HG03378 (cell line): Measurements from ENCODE around the gene ZFPM1.

Experiments
- ATAC-seq: cut with Tn5 transposase; IDR thresholded peaks from one replicate; pipeline ENCODE4 v1.9.1; 2021; ENCODE audit warnings: mild to moderate bottlenecking, moderate library complexity; ENCODE audit not compliant: unreplicated experiment

ZFPM1 gene

GRCh38 chr16:88448461-88449266 lies 4.4 kb upstream of the ZFPM1 start:
- ATAC-seq = no peak

DNA sequence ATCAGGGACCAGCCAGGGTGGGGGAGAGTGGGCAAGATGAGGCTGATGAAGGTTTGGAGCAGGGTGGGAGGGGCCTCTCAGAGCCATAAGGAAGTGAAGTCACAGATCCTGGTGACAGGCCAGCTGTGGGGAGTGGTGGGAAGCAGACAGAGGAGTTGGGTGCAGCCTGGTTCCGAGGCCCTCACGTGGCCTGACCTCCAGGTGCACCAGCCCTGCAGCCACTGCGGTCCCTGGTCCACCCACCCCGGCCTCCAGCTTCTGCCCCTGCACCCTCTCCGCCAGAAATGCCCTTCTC lies 3.9 kb upstream of the ZFPM1 start:
- ATAC-seq = no peak

- ATAC-seq = no peak
Measured at GRCh38 chr16:88451586-88452481, 1.2 kb upstream of the ZFPM1 start.

GRCh38 chr16:88452482-88453216 lies 431 bp upstream of the ZFPM1 start:
- ATAC-seq = peak; percentile 38

GRCh38 chr16:88453611-88454522 lies 787 bp downstream of the ZFPM1 start:
- ATAC-seq = no peak

DNA sequence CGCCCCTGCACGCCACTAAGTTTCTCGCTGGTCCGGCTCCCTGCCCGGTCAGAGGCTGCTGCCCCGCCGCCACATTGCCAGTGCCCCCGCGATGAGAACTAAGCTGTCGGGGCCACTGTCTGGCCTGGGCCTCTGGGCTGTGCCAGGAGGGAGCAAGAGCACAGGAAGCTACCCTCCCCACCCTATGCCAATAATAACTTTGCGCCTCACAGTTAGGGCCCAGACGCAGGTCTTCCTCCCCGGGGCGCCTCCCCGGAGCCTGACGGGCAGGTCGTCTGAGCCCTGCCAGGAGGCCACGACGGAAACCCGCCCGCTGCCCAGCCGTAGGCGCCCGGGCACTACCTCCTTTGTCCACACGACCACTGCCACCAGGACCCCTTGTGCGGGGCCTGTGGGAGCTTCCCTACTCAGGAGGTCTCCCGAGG lies 1.5 kb downstream of the ZFPM1 start:
- ATAC-seq = no peak

DNA sequence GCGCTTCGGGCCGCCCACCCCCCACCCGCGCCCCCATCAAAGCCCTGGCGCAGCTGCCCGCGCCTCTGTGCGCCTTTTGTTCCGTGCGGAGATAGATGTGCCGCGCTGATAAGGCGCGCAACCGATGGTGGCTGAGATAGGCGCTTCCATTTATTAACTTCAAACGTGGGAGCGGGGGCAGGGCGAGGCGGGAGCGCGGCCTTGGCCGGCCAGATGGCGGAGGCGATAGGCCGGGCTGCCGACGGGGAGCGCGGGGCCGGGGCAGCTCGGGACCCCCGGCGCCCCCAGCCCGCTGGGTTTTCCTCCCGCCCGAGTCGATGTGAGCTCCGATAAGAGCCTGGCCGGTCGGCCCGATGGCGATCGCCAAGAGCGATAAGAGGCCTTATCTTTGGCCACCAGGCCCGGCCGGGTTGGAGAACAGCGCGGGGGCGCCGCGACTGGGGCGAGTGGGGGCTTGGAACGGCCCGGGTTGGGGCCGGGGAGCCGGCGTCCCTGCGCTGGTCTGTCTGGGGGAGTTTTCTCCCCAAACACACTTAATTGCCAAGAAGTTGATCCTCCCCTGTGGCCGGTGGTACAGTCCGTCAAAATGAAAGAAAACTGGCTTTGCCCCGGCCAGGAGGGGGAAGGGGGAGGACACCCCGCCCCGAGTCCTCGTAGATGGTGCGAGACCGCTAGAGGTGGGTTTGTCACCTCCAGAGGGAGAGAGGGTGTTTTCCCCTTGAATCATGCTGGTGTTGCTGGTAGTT lies 2.7 kb downstream of the ZFPM1 start:
- peak; percentile 43 for ATAC-seq

GRCh38 chr16:88456356-88457292 lies 3.5 kb downstream of the ZFPM1 start:
- ATAC-seq = no peak

DNA sequence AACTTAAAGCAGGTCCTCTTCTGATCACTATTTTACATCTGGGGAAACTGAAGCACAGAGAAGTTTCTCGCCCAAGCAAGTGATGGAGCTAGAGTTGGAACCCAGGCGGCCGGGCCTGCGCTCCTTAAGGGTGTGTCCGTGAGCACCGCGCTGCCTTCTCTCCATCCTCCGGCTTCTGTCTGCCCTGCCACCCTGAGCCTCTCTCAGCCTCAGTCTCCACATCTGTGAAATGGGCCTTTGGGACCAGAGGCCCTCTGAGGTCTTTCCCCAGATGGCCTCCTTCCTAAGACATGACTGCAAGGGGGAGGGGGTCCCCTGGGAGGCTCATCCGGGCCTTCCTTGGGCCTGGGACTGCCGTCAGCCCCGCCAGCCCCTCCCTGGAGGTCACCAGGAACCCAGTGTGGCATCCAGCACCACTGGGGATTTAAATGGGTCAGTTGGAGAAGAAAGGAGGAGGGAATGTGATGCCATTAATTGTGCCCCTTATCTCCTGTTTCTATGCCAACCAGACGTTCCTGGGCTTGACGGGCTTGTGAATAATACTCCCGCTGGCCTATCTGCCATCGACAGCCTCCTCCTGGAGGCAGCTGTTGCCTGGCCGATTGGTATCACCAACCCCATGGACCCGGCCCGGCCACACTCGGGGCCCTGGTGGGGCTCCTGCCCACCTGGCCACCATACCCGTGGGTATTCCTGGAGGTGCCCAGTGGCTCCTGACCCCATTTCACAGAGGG lies 5.1 kb downstream of the ZFPM1 start:
- ATAC-seq = no peak

DNA sequence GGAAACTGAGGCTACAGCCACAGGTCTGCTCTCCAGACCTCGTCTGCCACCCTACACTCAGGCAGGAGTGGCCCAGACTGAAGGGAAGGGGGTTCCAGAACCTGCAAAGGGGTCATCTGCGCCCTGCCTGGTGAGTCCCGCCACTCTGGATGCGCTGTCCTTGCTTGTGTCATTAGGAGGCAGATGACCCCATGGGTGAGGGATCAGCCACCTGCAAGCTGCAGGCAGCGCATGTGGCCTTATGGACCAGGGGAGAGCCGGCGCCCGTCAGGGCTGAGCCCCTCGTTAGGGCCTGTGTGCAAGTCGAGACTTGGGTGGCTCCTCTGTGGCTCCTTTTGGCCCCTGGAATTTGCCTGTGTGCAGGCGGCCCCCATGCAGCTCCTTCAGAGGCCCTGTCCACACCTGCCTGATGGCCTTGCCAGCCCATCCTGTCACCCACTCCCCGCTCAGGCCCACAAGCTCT lies 5.7 kb downstream of the ZFPM1 start:
- no peak for ATAC-seq

GRCh38 chr16:88459366-88460073 lies 6.4 kb downstream of the ZFPM1 start:
- ATAC-seq = no peak

GRCh38 chr16:88460496-88461330 lies 7.6 kb downstream of the ZFPM1 start:
- ATAC-seq = no peak

DNA sequence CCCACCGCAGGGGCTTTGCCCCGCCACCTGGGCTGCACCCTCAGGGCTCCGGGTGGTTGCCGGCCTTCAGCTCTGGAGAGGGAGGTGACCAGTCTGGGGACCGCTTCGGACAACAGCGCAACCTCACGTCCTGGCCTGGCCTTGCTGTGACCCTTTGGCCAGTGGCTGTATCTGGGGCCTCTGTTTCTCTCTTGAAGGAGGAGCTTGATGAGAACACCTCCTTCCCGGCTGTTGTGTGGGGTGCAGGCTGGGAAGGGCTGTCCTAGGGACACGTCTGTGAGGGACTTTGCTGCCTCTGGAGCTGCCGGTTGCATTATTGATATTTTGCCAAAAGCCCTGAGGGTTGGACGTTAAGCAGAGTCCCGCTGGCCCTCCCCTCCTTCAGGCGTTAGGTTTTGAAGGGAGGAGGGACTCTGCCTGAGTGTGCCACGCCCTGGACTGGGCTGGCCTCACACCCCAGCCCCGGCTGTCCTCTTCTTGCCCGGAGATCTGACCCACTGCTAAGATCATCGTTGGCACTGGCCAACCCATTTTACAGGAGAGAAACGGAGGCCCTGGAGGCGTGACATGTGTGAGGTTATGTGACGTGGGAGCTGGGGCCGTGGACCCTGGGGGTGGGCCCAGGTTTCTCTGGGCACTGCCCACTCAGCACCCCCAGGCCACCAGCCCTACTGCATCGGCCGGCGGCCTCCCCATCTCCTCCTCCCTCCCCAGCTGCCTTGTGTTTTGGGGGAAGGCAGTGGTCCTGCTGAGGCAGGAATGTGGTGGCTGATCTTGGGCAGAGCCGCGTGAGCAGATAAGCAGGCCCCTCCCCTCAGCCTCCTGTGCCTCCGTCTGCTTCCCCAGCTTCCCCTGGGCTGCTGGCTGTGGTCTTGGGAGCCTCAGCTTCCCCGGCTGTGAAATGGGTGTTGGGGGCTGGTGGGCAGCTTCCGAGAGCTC lies 8.5 kb downstream of the ZFPM1 start:
- no peak for ATAC-seq

GRCh38 chr16:88462396-88462795 lies 9.3 kb downstream of the ZFPM1 start:
- no peak for ATAC-seq

DNA sequence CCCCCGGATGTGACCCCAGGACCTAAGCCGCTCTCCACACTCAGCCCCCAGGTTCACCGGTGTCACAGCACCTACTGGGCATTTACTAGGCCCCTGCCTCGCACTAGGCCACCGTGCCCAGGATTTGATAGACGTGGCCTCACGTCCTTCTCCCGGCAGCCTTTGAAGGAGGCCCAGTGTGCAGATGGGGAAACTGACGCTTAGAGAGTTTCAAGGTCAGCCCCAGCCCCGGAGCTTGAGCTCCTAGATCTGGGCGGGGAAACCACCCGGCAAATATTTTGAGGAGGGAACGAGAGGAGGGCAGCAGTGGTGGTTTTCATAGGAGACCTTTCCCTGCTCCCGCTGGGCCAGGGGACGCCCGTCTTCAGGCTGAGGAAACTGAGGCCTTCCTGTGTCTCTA lies 10.3 kb downstream of the ZFPM1 start:
- ATAC-seq = no peak
